ENCODE measurements around the gene ADPRM.

- TF ChIP-seq CTCF (IDR thresholded peaks at IDR 0.05; ENCODE audit: low read length) (no peak), EZH2 (optimal IDR thresholded peaks at IDR 0.05; ENCODE audit: low read depth, low read length) (no peak), EZH2phosphoT487 (IDR thresholded peaks at IDR 0.05; ENCODE audit: low read length) (no peak)
Observed at GRCh38 chr17:10738521-10739258, 41.3 kb downstream of the ADPRM start.
